Endothelial cell of coronary artery (primary cell): ENCODE measurements around the gene PCDHGB7. TPM values are rescaled to one million over a fixed set of nuclear protein-coding genes. Genes with fewer than 3 reads are reported as not detected.

ENCODE experiments used
- total RNA-seq: library from RNA; depleted of rRNA; stranded (reverse); fragments of >200 nt; gene quantifications from 2 replicates; pipeline ENCODE4 v1.2.3, GENCODE V29; 2014

The PCDHGB7 gene
- total RNA-seq, 1 donor from 2014 or later, result 5.8 TPM

Other genes with a start within 250 kb of the PCDHGB7 start
- 0.45 and 0.56 TPM in 2 replicates for gene PCDHB7, start 245.0 kb upstream of the PCDHGB7 start, total RNA-seq
- gene PCDHB8, start 239.9 kb upstream of the PCDHGB7 start, total RNA-seq, result 0.18 and 0.94 TPM in 2 replicates
- 0.09 and 0.19 TPM in 2 replicates for gene PCDHB16, start 235.3 kb upstream of the PCDHGB7 start, total RNA-seq
- 0.27 and 0.28 TPM in 2 replicates for gene PCDHB9, start 230.5 kb upstream of the PCDHGB7 start, total RNA-seq
- 0.72 and 1.0 TPM in 2 replicates for gene PCDHB10, start 225.3 kb upstream of the PCDHGB7 start, total RNA-seq
- gene PCDHB11, start 218.1 kb upstream of the PCDHGB7 start, total RNA-seq, result 0.38 and 0.99 TPM in 2 replicates
- 0.47 and 0.54 TPM in 2 replicates for gene PCDHB12, start 209.0 kb upstream of the PCDHGB7 start, total RNA-seq
- gene PCDHB13, start 203.8 kb upstream of the PCDHGB7 start, total RNA-seq, result 0.99 and 1.6 TPM in 2 replicates
- gene PCDHB14, start 194.3 kb upstream of the PCDHGB7 start, total RNA-seq, result 1.3 and 1.6 TPM in 2 replicates
- 0.90 and 1.7 TPM in 2 replicates for gene PCDHB15, start 172.3 kb upstream of the PCDHGB7 start, total RNA-seq
- gene SLC25A2, start 113.6 kb upstream of the PCDHGB7 start, total RNA-seq, result 0.09 and 0.19 TPM in 2 replicates
- 71.7 and 90.4 TPM in 2 replicates for gene TAF7, start 96.9 kb upstream of the PCDHGB7 start, total RNA-seq
- 0.36 and 1.0 TPM in 2 replicates for gene PCDHGA1, start 87.2 kb upstream of the PCDHGB7 start, total RNA-seq
- 0.90 and 3.0 TPM in 2 replicates for gene PCDHGA2, start 78.9 kb upstream of the PCDHGB7 start, total RNA-seq
- gene PCDHGA3, start 73.8 kb upstream of the PCDHGB7 start, total RNA-seq, result 0.54 and 1.9 TPM in 2 replicates
- gene PCDHGB1, start 67.6 kb upstream of the PCDHGB7 start, total RNA-seq, result 0.99 and 2.0 TPM in 2 replicates
- 2.6 and 5.0 TPM in 2 replicates for gene PCDHGA4, start 62.7 kb upstream of the PCDHGB7 start, total RNA-seq
- gene PCDHGB2, start 57.7 kb upstream of the PCDHGB7 start, total RNA-seq, result 2.0 and 2.2 TPM in 2 replicates
- 0.90 and 1.2 TPM in 2 replicates for gene PCDHGA5, start 53.5 kb upstream of the PCDHGB7 start, total RNA-seq
- 3.1 and 4.0 TPM in 2 replicates for gene PCDHGB3, start 47.4 kb upstream of the PCDHGB7 start, total RNA-seq
- gene PCDHGA6, start 43.8 kb upstream of the PCDHGB7 start, total RNA-seq, result 2.2 and 2.8 TPM in 2 replicates
- gene PCDHGA7, start 34.9 kb upstream of the PCDHGB7 start, total RNA-seq, result 1.4 and 2.2 TPM in 2 replicates
- gene PCDHGB4, start 30.0 kb upstream of the PCDHGB7 start, total RNA-seq, result 14.9 and 16.3 TPM in 2 replicates
- 1.3 and 2.4 TPM in 2 replicates for gene PCDHGA8, start 25.0 kb upstream of the PCDHGB7 start, total RNA-seq
- 12.7 and 14.3 TPM in 2 replicates for gene PCDHGB5, start 19.7 kb upstream of the PCDHGB7 start, total RNA-seq
- gene PCDHGA9, start 14.9 kb upstream of the PCDHGB7 start, total RNA-seq, result 1.6 and 3.1 TPM in 2 replicates
- gene PCDHGB6, start 9.7 kb upstream of the PCDHGB7 start, total RNA-seq, result 1.7 and 2.7 TPM in 2 replicates
- gene PCDHGA10, start 4.7 kb upstream of the PCDHGB7 start, total RNA-seq, result 3.3 and 3.9 TPM in 2 replicates
- gene PCDHGA11, start 3.4 kb downstream of the PCDHGB7 start, total RNA-seq, result 7.2 and 10.1 TPM in 2 replicates
- gene PCDHGA12, start 12.8 kb downstream of the PCDHGB7 start, total RNA-seq, result 4.8 and 6.7 TPM in 2 replicates
- gene PCDHGC3, start 58.3 kb downstream of the PCDHGB7 start, total RNA-seq, result 9.2 and 10.3 TPM in 2 replicates
- 0.90 and 1.4 TPM in 2 replicates for gene PCDHGC4, start 67.4 kb downstream of the PCDHGB7 start, total RNA-seq
- gene PCDHGC5, start 71.4 kb downstream of the PCDHGB7 start, total RNA-seq, result 0.45 and 0.94 TPM in 2 replicates
- gene DIAPH1, start 201.3 kb downstream of the PCDHGB7 start, total RNA-seq, result 38.1 and 41.3 TPM in 2 replicates
- gene HDAC3, start 219.2 kb downstream of the PCDHGB7 start, total RNA-seq, result 52.0 and 62.8 TPM in 2 replicates
- 2.4 and 3.0 TPM in 2 replicates for gene RELL2, start 219.3 kb downstream of the PCDHGB7 start, total RNA-seq
- gene FCHSD1, start 233.7 kb downstream of the PCDHGB7 start, total RNA-seq, result 18.7 and 24.5 TPM in 2 replicates